WERI-Rb-1 (cell line): ENCODE data around the gene ANKRD39.
"Not testable (repeated sequence)": the region's sequence is repeated elsewhere in the genome, so short reads cannot be mapped to it uniquely, and the experiment has no call there.

Source experiments
- DNase-seq: peaks from one replicate; pipeline ENCODE4 v3.0.0-alpha.2; 2020
- H3K27ac ChIP-seq: fragments of 250-450 bp; sonication (Bioruptor Pico); 2 replicates; pipeline ENCODE4 v1.5.1; 2020; ENCODE audit warnings: mild to moderate bottlenecking, moderate library complexity
- H3K27me3 ChIP-seq: fragments of 250-450 bp; sonication (Bioruptor Pico); 2 replicates; pipeline ENCODE4 v1.5.1; 2021; ENCODE audit warnings: mild to moderate bottlenecking, low read depth, moderate library complexity; ENCODE audit not compliant: insufficient read depth, severe bottlenecking
- H3K36me3 ChIP-seq: fragments of 250-450 bp; sonication (Bioruptor Pico); 2 replicates; pipeline ENCODE4 v1.5.1; 2020; ENCODE audit warnings: mild to moderate bottlenecking, moderate library complexity
- H3K4me3 ChIP-seq: 2 replicates; pipeline ENCODE4 v1.5.1; 2011; ENCODE audit warnings: low read depth, mild to moderate bottlenecking, control low read depth, low read length
- H3K9me3 ChIP-seq: fragments of 250-450 bp; sonication (Bioruptor Pico); 2 replicates; pipeline ENCODE4 v1.5.1; 2021; ENCODE audit warnings: mild to moderate bottlenecking, moderate library complexity; ENCODE audit not compliant: severe bottlenecking
- TF ChIP-seq, protein P1 (sequence below): IDR thresholded peaks from 2 replicates; pipeline ENCODE4 v1.5.1; 2011; ENCODE audit warnings: low read depth, mild to moderate bottlenecking, control low read depth, inconsistent platforms, low read length

The ANKRD39 gene

DNA sequence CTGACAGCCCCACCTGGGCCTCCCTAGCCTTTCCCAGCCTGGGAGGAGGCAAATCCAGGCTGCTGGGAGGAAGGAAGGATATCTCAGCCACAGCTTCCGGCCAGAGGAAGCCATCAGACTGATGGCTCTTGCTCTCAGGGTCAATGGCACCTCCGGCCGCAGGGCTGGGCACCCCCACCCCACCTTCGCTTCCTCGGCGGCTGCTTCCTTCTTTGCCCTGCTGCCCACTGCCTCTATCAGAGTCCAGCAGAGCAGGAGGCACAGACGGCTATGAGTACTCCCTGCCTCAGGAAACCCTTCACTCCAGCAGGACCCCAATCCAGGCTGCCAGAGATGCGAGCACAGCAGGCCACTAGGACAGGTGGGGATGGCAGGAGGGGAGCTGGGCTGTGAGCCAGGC, 8.8 kb upstream of the ANKRD39 start:
- Histone ChIP-seq H3K36me3 (peaks cover 71% of the 10 kb centered on the region), H3K27me3 (no peaks in the 10 kb centered on the region), H3K4me3 (no peak overlapping the region), H3K9me3 (no peaks in the 10 kb centered on the region), H3K27ac (no peak overlapping the region)
- no peak for DNase-seq
- TF ChIP-seq, protein P1, sequence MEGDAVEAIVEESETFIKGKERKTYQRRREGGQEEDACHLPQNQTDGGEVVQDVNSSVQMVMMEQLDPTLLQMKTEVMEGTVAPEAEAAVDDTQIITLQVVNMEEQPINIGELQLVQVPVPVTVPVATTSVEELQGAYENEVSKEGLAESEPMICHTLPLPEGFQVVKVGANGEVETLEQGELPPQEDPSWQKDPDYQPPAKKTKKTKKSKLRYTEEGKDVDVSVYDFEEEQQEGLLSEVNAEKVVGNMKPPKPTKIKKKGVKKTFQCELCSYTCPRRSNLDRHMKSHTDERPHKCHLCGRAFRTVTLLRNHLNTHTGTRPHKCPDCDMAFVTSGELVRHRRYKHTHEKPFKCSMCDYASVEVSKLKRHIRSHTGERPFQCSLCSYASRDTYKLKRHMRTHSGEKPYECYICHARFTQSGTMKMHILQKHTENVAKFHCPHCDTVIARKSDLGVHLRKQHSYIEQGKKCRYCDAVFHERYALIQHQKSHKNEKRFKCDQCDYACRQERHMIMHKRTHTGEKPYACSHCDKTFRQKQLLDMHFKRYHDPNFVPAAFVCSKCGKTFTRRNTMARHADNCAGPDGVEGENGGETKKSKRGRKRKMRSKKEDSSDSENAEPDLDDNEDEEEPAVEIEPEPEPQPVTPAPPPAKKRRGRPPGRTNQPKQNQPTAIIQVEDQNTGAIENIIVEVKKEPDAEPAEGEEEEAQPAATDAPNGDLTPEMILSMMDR: no peak

DNA sequence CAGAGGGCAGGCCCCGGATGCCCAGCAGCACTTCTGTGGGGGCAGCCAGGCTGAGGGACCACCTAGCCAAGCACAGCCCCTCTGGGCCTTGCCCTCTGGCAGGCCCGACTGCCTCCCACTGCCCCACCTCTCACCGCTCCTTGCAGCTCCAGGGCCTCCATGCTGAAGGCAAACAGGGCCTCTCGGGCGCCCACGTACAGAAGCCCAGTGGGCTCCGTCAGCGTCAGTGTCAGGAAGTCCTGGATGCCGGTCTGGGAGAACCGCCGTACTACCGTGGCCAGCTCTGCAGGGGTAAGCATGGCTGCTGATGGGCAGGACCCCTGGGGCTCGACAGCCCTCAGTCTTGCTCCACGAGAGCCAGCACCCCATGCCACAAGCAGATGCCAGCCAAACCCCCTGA, 8.3 kb upstream of the ANKRD39 start:
- Histone ChIP-seq H3K4me3 (no peak overlapping the region), H3K9me3 (no peaks in the 10 kb centered on the region), H3K27ac (no peak overlapping the region), H3K36me3 (peaks cover 75% of the 10 kb centered on the region), H3K27me3 (no peaks in the 10 kb centered on the region)
- TF ChIP-seq, protein P1: no peak
- DNase-seq: no peak

DNA sequence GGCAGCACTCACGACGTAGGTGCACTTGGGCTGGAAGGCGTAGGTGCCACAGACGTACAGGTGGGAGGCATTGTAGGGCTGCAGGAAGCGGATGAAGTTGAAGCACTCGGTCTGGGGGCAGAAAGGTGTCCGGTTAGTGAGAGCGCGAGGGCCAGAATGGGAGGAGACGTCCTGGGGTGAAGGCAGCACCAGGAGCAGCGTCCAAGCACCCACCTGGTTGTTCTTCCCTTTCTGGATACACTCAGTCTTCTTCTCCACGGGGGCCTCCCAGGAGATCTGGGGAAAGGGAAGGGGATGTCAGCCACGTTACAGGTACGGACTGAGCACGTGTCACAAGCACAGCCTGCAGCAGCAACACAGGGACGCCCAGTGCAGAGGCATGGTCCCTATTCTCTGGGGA, 7.8 kb upstream of the ANKRD39 start:
- DNase-seq: no peak
- Histone ChIP-seq H3K36me3 (peaks cover 80% of the 10 kb centered on the region), H3K27ac (no peak overlapping the region), H3K9me3 (no peaks in the 10 kb centered on the region), H3K27me3 (no peaks in the 10 kb centered on the region), H3K4me3 (no peak overlapping the region)
- TF ChIP-seq, protein P1: no peak

DNA sequence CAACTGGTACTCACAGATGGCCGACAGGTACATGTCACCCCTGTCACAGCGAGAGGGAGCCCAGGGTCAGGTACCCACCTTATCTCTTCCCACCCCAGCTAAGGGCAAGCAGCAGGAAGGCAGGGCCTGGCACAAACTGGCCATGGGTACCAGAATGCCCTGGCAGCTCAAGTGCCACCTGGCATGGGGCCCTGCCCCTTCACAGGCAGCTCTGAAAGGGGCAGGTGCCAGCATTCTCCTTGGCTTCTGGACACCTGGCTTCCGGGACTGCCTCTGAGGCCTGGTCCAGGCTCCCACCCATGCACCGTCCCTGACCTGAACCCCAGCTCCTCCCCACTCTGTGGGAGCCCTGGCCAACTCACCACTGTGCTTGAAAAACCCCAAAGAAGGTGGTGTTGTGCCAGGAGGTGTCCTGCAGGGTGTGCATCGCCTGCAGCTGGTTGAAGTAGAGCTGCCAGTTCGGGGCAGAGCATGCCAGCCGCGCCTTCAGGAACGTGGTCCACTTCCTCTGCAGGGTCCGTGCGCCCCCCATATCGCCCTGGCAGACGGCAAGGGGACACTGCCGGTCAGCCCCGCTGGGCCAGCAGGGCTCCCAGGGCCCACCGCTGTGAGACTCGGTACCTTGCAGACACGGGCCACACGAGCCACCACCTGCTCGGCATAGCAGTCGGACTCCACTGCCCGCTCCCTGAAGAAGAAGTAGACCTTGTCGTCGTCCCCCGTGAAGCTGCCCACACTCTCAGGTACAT, 6.7 kb upstream of the ANKRD39 start:
- peaks cover 87% of the 10 kb centered on the region for H3K36me3 ChIP-seq
- no peak overlapping the region for H3K4me3 ChIP-seq
- TF ChIP-seq, protein P1: no peak
- no peaks in the 10 kb centered on the region for H3K27me3 ChIP-seq
- H3K27ac ChIP-seq: no peak overlapping the region
- no peak for DNase-seq
- H3K9me3 ChIP-seq: no peaks in the 10 kb centered on the region

DNA sequence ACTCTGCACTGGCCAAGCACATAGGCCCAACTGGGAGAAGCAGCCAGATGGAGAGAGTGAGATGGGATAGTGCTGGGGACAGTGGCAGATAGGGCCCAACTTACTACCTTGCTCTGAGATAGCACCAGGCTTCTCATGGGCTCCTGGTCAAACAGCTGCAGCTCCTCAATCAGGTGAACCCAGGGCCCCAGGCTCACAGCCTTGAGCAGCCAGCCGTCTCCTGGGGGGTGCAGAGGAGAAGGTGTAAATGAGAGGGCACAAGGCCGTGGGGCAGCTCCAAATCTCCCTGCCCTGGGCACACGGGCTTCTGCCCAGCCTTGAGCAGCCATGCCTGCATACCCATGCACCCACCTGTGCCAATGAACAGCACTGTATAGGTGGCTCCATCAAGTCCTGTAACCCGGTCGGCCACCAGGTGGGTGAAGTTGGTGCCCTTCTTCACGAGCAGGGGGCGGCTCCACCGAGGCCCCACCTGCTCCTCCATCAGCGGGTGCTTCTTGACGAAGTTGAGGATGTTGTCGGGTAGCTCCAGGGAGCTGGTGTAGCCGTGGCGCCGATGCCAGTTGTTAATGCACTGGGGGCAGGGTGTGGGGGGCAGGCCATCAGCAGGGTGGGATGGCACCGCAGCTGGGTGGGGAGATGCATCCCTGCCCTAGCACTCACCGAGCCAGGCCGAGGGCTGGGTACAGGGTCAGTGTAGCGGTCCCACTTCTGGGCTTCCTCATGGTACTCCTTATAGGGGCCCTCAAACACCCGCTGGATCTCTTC, 5.9 kb upstream of the ANKRD39 start:
- H3K27ac ChIP-seq: no peak overlapping the region
- no peaks in the 10 kb centered on the region for H3K27me3 ChIP-seq
- TF ChIP-seq, protein P1: no peak
- no peak for DNase-seq
- peaks cover 84% of the 10 kb centered on the region for H3K36me3 ChIP-seq
- no peaks in the 10 kb centered on the region for H3K9me3 ChIP-seq
- no peak overlapping the region for H3K4me3 ChIP-seq

DNA sequence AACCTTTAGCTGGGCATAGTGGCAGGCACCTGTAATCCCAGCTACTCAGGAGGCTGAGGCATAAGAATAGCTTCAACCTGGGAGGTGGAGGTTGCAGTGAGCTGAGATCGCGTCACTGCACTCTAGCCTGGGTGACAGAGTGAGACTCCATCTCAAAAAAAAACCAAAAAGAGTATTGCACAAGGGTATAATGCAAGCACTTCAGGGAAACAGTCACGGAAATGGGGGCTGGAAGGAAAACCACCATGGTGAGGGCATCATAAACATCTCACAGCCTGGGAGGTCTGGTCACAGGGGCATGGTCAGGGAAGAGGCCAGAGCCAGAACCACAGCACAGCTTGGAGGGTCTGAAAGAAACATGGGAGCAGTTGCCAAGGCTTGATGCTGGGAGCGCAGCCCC, 5.2 kb upstream of the ANKRD39 start:
- peaks cover 80% of the 10 kb centered on the region for H3K36me3 ChIP-seq
- DNase-seq, H3K9me3 ChIP-seq, H3K4me3 ChIP-seq, H3K27me3 ChIP-seq, H3K27ac ChIP-seq: not testable (repeated sequence)
